HepG2 (cell line): ENCODE data around the gene EPB42. TPM values are rescaled to one million over a fixed set of nuclear protein-coding genes. Genes with fewer than 3 reads are reported as not detected.

Experiments
- ARID2 ChIP-seq: sonication (generic); formaldehyde crosslinking; IDR thresholded peaks from 2 replicates; pipeline ENCODE4 v1.8.1; 2022; ENCODE audit warnings: mild to moderate bottlenecking, missing genetic modification reagents, borderline replicate concordance
- ELK4 ChIP-seq: sonication (generic); formaldehyde crosslinking; IDR thresholded peaks from 2 replicates; pipeline ENCODE4 v1.9.0; 2021; ENCODE audit warnings: missing genetic modification reagents, borderline replicate concordance
- POLR2G ChIP-seq: fragments of 200-400 bp; formaldehyde crosslinking; IDR thresholded peaks from 2 replicates; pipeline ENCODE4 v1.6.1; 2018; ENCODE audit warnings: mild to moderate bottlenecking, low read depth, low read length, moderate library complexity
- REST ChIP-seq, 2 experiments: IDR thresholded peaks; 2 replicates each; pipeline ENCODE4 v1.6.1; 2011 to 2012; ENCODE audit warnings: low read length in 2 of 2, borderline replicate concordance in 1 of 2, low read depth in 1 of 2, mild to moderate bottlenecking in 1 of 2, moderate library complexity in 1 of 2
- SOX13 ChIP-seq, 3 experiments: fragments of 450-650 bp in 1 of 3; sonication (generic) in 1 of 3; formaldehyde crosslinking in 1 of 3; IDR thresholded peaks in 2 of 3; conservative IDR thresholded peaks in 1 of 3; 2 replicates each; pipeline versions ENCODE4 v1.5.0 to v1.6.1; 2016 to 2020; ENCODE audit warnings: antibody characterized with exemption in 1 of 3, mild to moderate bottlenecking in 1 of 3, missing compliant biosample characterization in 1 of 3, missing genetic modification reagents in 1 of 3, moderate library complexity in 1 of 3
- THRA ChIP-seq: sonication (generic); formaldehyde crosslinking; IDR thresholded peaks from 2 replicates; pipeline ENCODE4 v1.4.0; 2020; ENCODE audit warnings: missing genetic modification reagents, borderline replicate concordance
- ZNF614 ChIP-seq: IDR thresholded peaks from 2 replicates; pipeline ENCODE4 v1.6.1; 2018; ENCODE audit warnings: missing biosample characterization, missing genetic modification reagents, inconsistent platforms, borderline replicate concordance
- polyA plus RNA-seq, 8 experiments: library from polyadenylated mRNA; depleted of rRNA in 3 of 8; stranded (reverse) in 7 of 8; unstranded in 1 of 8; fragments of >200 nt; fragmentation: Illumina TruSeq in 4 of 8; extraction: Trizol in 4 of 8; gene quantifications; 2 replicates each; pipeline versions ENCODE4 v1.2.1 to v1.2.3, GENCODE V29; 2011 to 2016; ENCODE audit warnings: low read depth in 4 of 8, missing spikeins in 1 of 8, mixed read lengths in 1 of 8; ENCODE audit not compliant: insufficient read depth in 1 of 8
- total RNA-seq, 5 experiments: library from RNA; depleted of rRNA; stranded (reverse); fragments of >200 nt; fragmentation: Illumina TruSeq; extraction: Trizol; gene quantifications; 2 replicates each; pipeline ENCODE4 v1.2.3, GENCODE V29; 2016; ENCODE audit warnings: low read depth in 1 of 5

Gene EPB42
- total and polyA plus RNA-seq, 2 of the 13 experiments (the other 11 are each of a cell fraction or from before 2014, with no cell fraction given), result not detected

GRCh38 chr15:43220991-43221403 is at the start of gene EPB42 (continued):
- no peak for TF ChIP-seq ARID2
- TF ChIP-seq THRA, result no peak
- TF ChIP-seq ELK4 (CRISPR knock-in tag), result no peak
- no peak for TF ChIP-seq SOX13 (IDR thresholded peaks at IDR 0.05)
- TF ChIP-seq SOX13 (CRISPR knock-in tag; conservative IDR thresholded peaks at IDR 0.05 in 1 of 2, IDR thresholded peaks at IDR 0.05 in 1 of 2), result no peak
- TF ChIP-seq ZNF614 (CRISPR knock-in tag), result no peak
- no peak for TF ChIP-seq POLR2G
- no peak for TF ChIP-seq REST (IDR thresholded peaks at IDR 0.05; ENCODE audit: borderline replicate concordance in 1 of 2, low read depth in 1 of 2, low read length in 2 of 2)
